HG03135 (cell line): ENCODE results near the gene PELO.
"Not testable (repeated sequence)": the region's sequence is repeated elsewhere in the genome, so short reads cannot be mapped to it uniquely, and the experiment has no call there.

ENCODE experiments used
- ATAC-seq: cut with Tn5 transposase; IDR thresholded peaks from one replicate; pipeline ENCODE4 v1.9.1; 2021; ENCODE audit warnings: mild to moderate bottlenecking, moderate library complexity; ENCODE audit not compliant: unreplicated experiment

PELO gene

GRCh38 chr5:52787600-52788504, at the start of gene PELO, which contains the start of gene ITGA1:
Gene PELO (plus strand): TSS chr5:52787916. CDS start chr5:52800395, 12,479 bp downstream.
Gene ITGA1 (plus strand): TSS chr5:52787916. CDS start chr5:52788354, 438 bp downstream.
- peak; percentile 75 for ATAC-seq

GRCh38 chr5:52738095-52738506, 49.6 kb upstream of the PELO start:
- ATAC-seq = no peak

GRCh38 chr5:52740007-52740406, 47.7 kb upstream of the PELO start:
- ATAC-seq = no peak

GRCh38 chr5:52743012-52743411, 44.7 kb upstream of the PELO start:
- no peak for ATAC-seq

GRCh38 chr5:52743529-52743928, 44.2 kb upstream of the PELO start:
- ATAC-seq = no peak

GRCh38 chr5:52743970-52744369, 43.7 kb upstream of the PELO start:
- ATAC-seq = no peak

- ATAC-seq = not testable (repeated sequence)
These were observed 42.8 kb upstream of the PELO start for GRCh38 chr5:52744867-52745458.

- no peak for ATAC-seq
These were observed 41.2 kb upstream of the PELO start for GRCh38 chr5:52746539-52746938.

GRCh38 chr5:52748590-52748989, 39.1 kb upstream of the PELO start:
- ATAC-seq = no peak

GRCh38 chr5:52749666-52750065, 38.0 kb upstream of the PELO start:
- no peak for ATAC-seq

GRCh38 chr5:52751137-52751536, 36.6 kb upstream of the PELO start:
- no peak for ATAC-seq

GRCh38 chr5:52754051-52754450, 33.7 kb upstream of the PELO start:
- no peak for ATAC-seq

GRCh38 chr5:52757527-52757926, 30.2 kb upstream of the PELO start:
- no peak for ATAC-seq

GRCh38 chr5:52758014-52758413, 29.7 kb upstream of the PELO start:
- no peak for ATAC-seq

GRCh38 chr5:52759331-52759730, 28.4 kb upstream of the PELO start:
- no peak for ATAC-seq

GRCh38 chr5:52760695-52761366, 26.9 kb upstream of the PELO start:
- ATAC-seq = peak; percentile 68

GRCh38 chr5:52767217-52767743, 20.4 kb upstream of the PELO start:
- no peak for ATAC-seq

- no peak for ATAC-seq
These were observed 19.8 kb upstream of the PELO start for GRCh38 chr5:52767766-52768480.

GRCh38 chr5:52769061-52769460, 18.7 kb upstream of the PELO start:
- no peak for ATAC-seq

GRCh38 chr5:52770287-52770939, 17.3 kb upstream of the PELO start:
- no peak for ATAC-seq
